H9 (cell line): Measurements from ENCODE around the gene KIF11. TPM values are rescaled to one million over a fixed set of nuclear protein-coding genes. Genes with fewer than 3 reads are reported as not detected.

Source experiments
- DNase-seq: peaks from one replicate; pipeline ENCODE4 v3.0.0-alpha.2; 2017
- H2AFZ ChIP-seq: one replicate; pipeline ENCODE4 v1.6.1; 2013; ENCODE audit warnings: mild to moderate bottlenecking, low read length, control low read depth, moderate library complexity
- H2AK5ac ChIP-seq: 2 replicates; pipeline ENCODE4 v1.6.1; 2013; ENCODE audit warnings: low read length, control low read depth, mixed read lengths; ENCODE audit not compliant: insufficient read length
- H2BK120ac ChIP-seq: one replicate; pipeline ENCODE4 v1.6.1; 2013; ENCODE audit warnings: low read depth, mild to moderate bottlenecking, low read length, control low read depth, inconsistent platforms; ENCODE audit not compliant: poor library complexity, severe bottlenecking
- H2BK12ac ChIP-seq: 2 replicates; pipeline ENCODE4 v1.6.1; 2013; ENCODE audit warnings: low read length, control low read depth, mixed read lengths, low read depth; ENCODE audit not compliant: insufficient read length
- H2BK15ac ChIP-seq: 2 replicates; pipeline ENCODE4 v1.6.1; 2013; ENCODE audit warnings: low read depth, low read length, control low read depth
- H2BK20ac ChIP-seq: one replicate; pipeline ENCODE4 v1.6.1; 2013; ENCODE audit warnings: low read depth, mild to moderate bottlenecking, low read length, control low read depth, inconsistent platforms; ENCODE audit not compliant: poor library complexity, severe bottlenecking
- H2BK5ac ChIP-seq: 2 replicates; pipeline ENCODE4 v1.6.1; 2013; ENCODE audit warnings: low read length, control low read depth, mixed read lengths; ENCODE audit not compliant: insufficient read length
- H3K14ac ChIP-seq: 2 replicates; pipeline ENCODE4 v1.6.1; 2013; ENCODE audit warnings: low read length, control low read depth; ENCODE audit not compliant: insufficient read depth
- H3K18ac ChIP-seq: 2 replicates; pipeline ENCODE4 v1.6.1; 2013; ENCODE audit warnings: low read depth, mild to moderate bottlenecking, mixed read lengths, low read length, control low read depth; ENCODE audit not compliant: insufficient read length
- H3K23ac ChIP-seq: 2 replicates; pipeline ENCODE4 v1.6.1; 2013; ENCODE audit warnings: low read length, control low read depth, mixed read lengths, low read depth; ENCODE audit not compliant: insufficient read length
- H3K23me2 ChIP-seq: 2 replicates; pipeline ENCODE4 v1.6.1; 2013; ENCODE audit warnings: low read depth, mild to moderate bottlenecking, mixed read lengths, low read length, control low read depth; ENCODE audit not compliant: insufficient read length, poor library complexity, severe bottlenecking
- H3K27ac ChIP-seq: 2 replicates; pipeline ENCODE4 v1.5.1; 2013; ENCODE audit warnings: low read length, control low read depth, mixed read lengths, low read depth; ENCODE audit not compliant: insufficient read length
- H3K27me3 ChIP-seq: 2 replicates; pipeline ENCODE4 v1.6.1; 2013; ENCODE audit warnings: low read length, control low read depth, inconsistent platforms; ENCODE audit not compliant: insufficient read depth
- H3K4ac ChIP-seq: 2 replicates; pipeline ENCODE4 v1.6.1; 2013; ENCODE audit warnings: low read depth, mild to moderate bottlenecking, control low read depth, inconsistent platforms, low read length, moderate library complexity
- H3K4me1 ChIP-seq: 2 replicates; pipeline ENCODE4 v1.6.1; 2013; ENCODE audit warnings: low read length, control low read depth, inconsistent platforms; ENCODE audit not compliant: insufficient read depth
- H3K4me2 ChIP-seq: 2 replicates; pipeline ENCODE4 v1.6.1; 2013; ENCODE audit warnings: low read length, control low read depth, mixed read lengths; ENCODE audit not compliant: insufficient read length, insufficient read depth
- H3K56ac ChIP-seq: 2 replicates; pipeline ENCODE4 v1.6.1; 2013; ENCODE audit warnings: low read depth, mild to moderate bottlenecking, mixed read lengths, low read length, control low read depth; ENCODE audit not compliant: insufficient read length
- H3K79me1 ChIP-seq: 2 replicates; pipeline ENCODE4 v1.6.1; 2013; ENCODE audit warnings: low read depth, mild to moderate bottlenecking, moderate library complexity, low read length, control low read depth, inconsistent platforms; ENCODE audit not compliant: insufficient read depth, poor library complexity, severe bottlenecking
- H3K79me2 ChIP-seq: 2 replicates; pipeline ENCODE4 v1.6.1; 2013; ENCODE audit warnings: low read length, control low read depth, inconsistent platforms; ENCODE audit not compliant: insufficient read depth
- H3K9ac ChIP-seq: 2 replicates; pipeline ENCODE4 v1.6.1; 2013; ENCODE audit warnings: low read length, control low read depth, mixed read lengths; ENCODE audit not compliant: insufficient read length; ENCODE audit errors: extremely low read depth
- H3K9me3 ChIP-seq: one replicate; pipeline ENCODE4 v1.6.1; 2013; ENCODE audit warnings: low read depth, low read length, inconsistent platforms; ENCODE audit not compliant: control insufficient read depth
- H3T11ph ChIP-seq: one replicate; pipeline ENCODE4 v1.6.1; 2013; ENCODE audit warnings: mild to moderate bottlenecking, low read length, control low read depth, inconsistent platforms
- H4K20me1 ChIP-seq: one replicate; pipeline ENCODE4 v1.6.1; 2013; ENCODE audit not compliant: control insufficient read depth, insufficient read length, insufficient read depth
- H4K5ac ChIP-seq: 2 replicates; pipeline ENCODE4 v1.6.1; 2013; ENCODE audit warnings: low read depth, mild to moderate bottlenecking, mixed read lengths, low read length, control low read depth; ENCODE audit not compliant: insufficient read length
- H4K8ac ChIP-seq: replicated peaks from 2 replicates; pipeline ENCODE4 v1.6.1; 2013; ENCODE audit warnings: low read length, control low read depth, mixed read lengths, low read depth; ENCODE audit not compliant: insufficient read length
- H4K91ac ChIP-seq: 2 replicates; pipeline ENCODE4 v1.6.1; 2013; ENCODE audit warnings: low read depth, mild to moderate bottlenecking, moderate library complexity, mixed read lengths, low read length, control low read depth; ENCODE audit not compliant: insufficient read length
- H3K27ac Mint-ChIP-seq, 3 experiments: 2 replicates in 2 of 3; 3 replicates in 1 of 3; pipeline ENCODE4 v1.8.0; 2020 to 2021; ENCODE audit warnings: mixed read lengths in 3 of 3, mild to moderate bottlenecking in 1 of 3, moderate library complexity in 1 of 3
- H3K27me3 Mint-ChIP-seq: 2 replicates; pipeline ENCODE4 v1.8.0; 2021; ENCODE audit warnings: low read depth, mild to moderate bottlenecking, moderate library complexity, mixed read lengths
- H3K36me3 Mint-ChIP-seq, 3 experiments: 2 replicates in 2 of 3; 3 replicates in 1 of 3; pipeline ENCODE4 v1.8.0; 2020 to 2021; ENCODE audit warnings: low read depth in 3 of 3, mixed read lengths in 3 of 3; ENCODE audit not compliant: insufficient read depth in 1 of 3
- H3K4me1 Mint-ChIP-seq, 2 experiments: 2 replicates each; pipeline ENCODE4 v1.8.0; 2020; ENCODE audit warnings: mixed read lengths in 2 of 2
- H3K4me3 Mint-ChIP-seq, 2 experiments: 2 replicates in 1 of 2; 3 replicates in 1 of 2; pipeline ENCODE4 v1.8.0; 2020 to 2021; ENCODE audit warnings: mild to moderate bottlenecking in 2 of 2, mixed read lengths in 2 of 2, moderate library complexity in 1 of 2
- H3K9me3 Mint-ChIP-seq, 2 experiments: 2 replicates in 1 of 2; 3 replicates in 1 of 2; pipeline ENCODE4 v1.8.0; 2020; ENCODE audit warnings: mild to moderate bottlenecking in 2 of 2, mixed read lengths in 2 of 2, moderate library complexity in 1 of 2
- CTCF ChIP-seq: fragments of 200-600 bp; sonication (generic); conservative IDR thresholded peaks from 3 replicates; pipeline ENCODE4 v1.8.0; 2021; ENCODE audit warnings: antibody characterized with exemption, mild to moderate bottlenecking
- WGBS: extraction: QIAGEN DNeasy Blood & Tissue Kit; methylation state at CpG from one replicate; pipeline ENCODE4 v1.1.7; 2013; ENCODE audit warnings: missing lambda C conversion rate, low lambda C conversion rate, mixed read lengths; ENCODE audit not compliant: insufficient read length; ENCODE audit errors: extremely low coverage; 5-methylcytosine and 5-hydroxymethylcytosine counted together
- total RNA-seq: library from RNA; stranded (reverse); gene quantifications from 2 replicates; pipeline ENCODE4 v1.2.1, GENCODE V29; 2021

KIF11 gene
- total RNA-seq, 1 experiment from 2014 or later: 54.4 TPM

GRCh38 chr10:92567952-92568600, 24.9 kb upstream of the KIF11 start:
- no peaks in the 10 kb centered on the region for H4K20me1 ChIP-seq
- no peak overlapping the region for H4K8ac ChIP-seq
- no peak for DNase-seq

More at GRCh38 chr10:92567952-92568600, 24.9 kb upstream of the KIF11 start:
- Histone ChIP-seq H3K79me1 (peaks cover 5% of the 10 kb centered on the region), H3K18ac (no peak overlapping the region), H4K5ac (no peak overlapping the region), H3K27ac (no peak overlapping the region), H3K9ac (no peak overlapping the region), H2BK120ac (no peak overlapping the region), H3K56ac (no peak overlapping the region), H2BK15ac (no peak overlapping the region), H3K14ac (no peak overlapping the region), H3K4ac (no peak overlapping the region), H2BK12ac (no peak overlapping the region), H2BK20ac (no peak overlapping the region), H3K27me3 (no peaks in the 10 kb centered on the region), H3K23me2 (peaks cover 9% of the 10 kb centered on the region), H2BK5ac (no peak overlapping the region), H3K79me2 (peaks cover 16% of the 10 kb centered on the region; the same call in 1 of the 2 replicates), H2AK5ac (no peak overlapping the region), H3K4me2 (no peak overlapping the region), H2AFZ (no peak overlapping the region), H4K91ac (no peak overlapping the region), H3K23ac (no peak overlapping the region), H3T11ph (no peak overlapping the region), H3K9me3 (no peaks in the 10 kb centered on the region), H3K4me1 (0 out of 2 replicates have a peak, but pooled peaks cover 2% of the 10 kb centered on the region)
- Mint-ChIP-seq H3K4me1 (peaks cover 25% of the 10 kb centered on the region in 2 experiments), H3K27ac (peak overlapping the region in 1 of 3 experiments; percentile 30; a peak in 2 of 7 replicates), H3K4me3 (no peak overlapping the region), H3K9me3 (no peaks in the 10 kb centered on the region), H3K36me3 (peaks cover 13 to 26% (median 18%) of the 10 kb centered on the region in 3 experiments), H3K27me3 (no peaks in the 10 kb centered on the region; the same call in 1 of the 2 replicates)
- no CpG with 5 or more reads among the region's 4 CpGs for WGBS
- no peak for TF ChIP-seq CTCF
